GM12873 (cell line): ENCODE measurements around the gene MRPL44.
A peak's percentile ranks its signal among the peaks of the same experiment; 100 is the strongest.

Experiments used
- CTCF ChIP-seq: IDR thresholded peaks from 2 replicates; pipeline ENCODE4 v1.5.1; 2012; ENCODE audit warnings: low read depth, mild to moderate bottlenecking, moderate library complexity, low read length, control low read depth; ENCODE audit not compliant: insufficient read depth; ENCODE audit errors: missing control alignments

The MRPL44 gene

GRCh38 chr2:223949241-223949840 lies 7.9 kb upstream of the MRPL44 start:
- TF ChIP-seq CTCF = peak; percentile 30

GRCh38 chr2:223950448-223951347 lies 6.6 kb upstream of the MRPL44 start:
- no peak for TF ChIP-seq CTCF

- no peak for TF ChIP-seq CTCF
Observed at GRCh38 chr2:223952280-223952968, 4.8 kb upstream of the MRPL44 start.

- TF ChIP-seq CTCF = no peak
Observed at GRCh38 chr2:223954401-223954800, 2.9 kb upstream of the MRPL44 start.

GRCh38 chr2:223956300-223956699 lies 963 bp upstream of the MRPL44 start:
- TF ChIP-seq CTCF = no peak

- TF ChIP-seq CTCF = no peak
Observed at GRCh38 chr2:223959688-223960087, 2.4 kb downstream of the MRPL44 start.

- TF ChIP-seq CTCF = no peak
Observed at GRCh38 chr2:223967981-223968380, 10.7 kb downstream of the MRPL44 start.
